GM19463 (cell line): Measurements from ENCODE around the gene CKAP5.

Experiments used
- ATAC-seq: cut with Tn5 transposase; IDR thresholded peaks from one replicate; pipeline ENCODE4 v1.9.1; 2021; ENCODE audit warnings: mild to moderate bottlenecking, moderate library complexity; ENCODE audit not compliant: unreplicated experiment

CKAP5 gene

GRCh38 chr11:46845740-46846509 lies at the start of gene CKAP5:
Gene CKAP5 (minus strand): TSS chr11:46846280. CDS start chr11:46821231, 25,049 bp downstream.
- ATAC-seq, result peak; percentile 96

- no peak for ATAC-seq
These were observed 49.7 kb upstream of the CKAP5 start for GRCh38 chr11:46895821-46896220.

- no peak for ATAC-seq
These were observed 48.9 kb upstream of the CKAP5 start for GRCh38 chr11:46894961-46895360.

- no peak for ATAC-seq
These were observed 48.4 kb upstream of the CKAP5 start for GRCh38 chr11:46894506-46894905.

GRCh38 chr11:46892838-46893237 lies 46.8 kb upstream of the CKAP5 start:
- no peak for ATAC-seq

GRCh38 chr11:46892109-46892508 lies 46.0 kb upstream of the CKAP5 start:
- no peak for ATAC-seq

GRCh38 chr11:46890665-46891064 lies 44.6 kb upstream of the CKAP5 start:
- ATAC-seq, result no peak

GRCh38 chr11:46889689-46890475 lies 43.8 kb upstream of the CKAP5 start:
- ATAC-seq, result peak; percentile 60

GRCh38 chr11:46889251-46889650 lies 43.2 kb upstream of the CKAP5 start:
- ATAC-seq, result no peak

GRCh38 chr11:46888636-46889035 lies 42.6 kb upstream of the CKAP5 start:
- ATAC-seq, result no peak

- no peak for ATAC-seq
These were observed 40.1 kb upstream of the CKAP5 start for GRCh38 chr11:46886211-46886610.

GRCh38 chr11:46879056-46879585 lies 33.0 kb upstream of the CKAP5 start:
- no peak for ATAC-seq

GRCh38 chr11:46877580-46877979 lies 31.5 kb upstream of the CKAP5 start:
- ATAC-seq, result no peak

GRCh38 chr11:46876471-46876870 lies 30.4 kb upstream of the CKAP5 start:
- ATAC-seq, result no peak

GRCh38 chr11:46874586-46874985 lies 28.5 kb upstream of the CKAP5 start:
- ATAC-seq, result no peak

GRCh38 chr11:46868912-46869311 lies 22.8 kb upstream of the CKAP5 start:
- ATAC-seq, result no peak

GRCh38 chr11:46865340-46865739 lies 19.3 kb upstream of the CKAP5 start:
- no peak for ATAC-seq

GRCh38 chr11:46860218-46860617 lies 14.1 kb upstream of the CKAP5 start:
- ATAC-seq, result no peak

GRCh38 chr11:46858920-46859546 lies 13.0 kb upstream of the CKAP5 start:
- no peak for ATAC-seq

- ATAC-seq, result no peak
These were observed 11.6 kb upstream of the CKAP5 start for GRCh38 chr11:46857666-46858065.

GRCh38 chr11:46856605-46857343 lies 10.7 kb upstream of the CKAP5 start:
- no peak for ATAC-seq
